Ovary (tissue), 9 donors: Measurements from ENCODE around the gene FAM240B. TPM values are rescaled to one million over a fixed set of nuclear protein-coding genes. Genes with fewer than 3 reads are reported as not detected.

ENCODE experiments used
- DNase-seq, 5 donors: peaks; one replicate each; pipeline ENCODE4 v3.0.0-alpha.2; 2019 to 2020
- H3K27ac ChIP-seq, 2 donors: fragments of 200-600 bp; one replicate each; pipeline versions ENCODE4 v1.5.1 to v1.8.0; 2019 to 2022
- H3K27me3 ChIP-seq: fragments of 200-600 bp; one replicate; pipeline ENCODE4 v1.8.0; 2022
- H3K36me3 ChIP-seq: fragments of 200-600 bp; sonication (generic); one replicate; pipeline ENCODE4 v1.5.1; 2019
- H3K4me1 ChIP-seq: one replicate; pipeline ENCODE4 v1.8.1; 2013; ENCODE audit warnings: mild to moderate bottlenecking, moderate library complexity; ENCODE audit not compliant: insufficient read depth
- H3K4me3 ChIP-seq: fragments of 200-600 bp; sonication (generic); one replicate; pipeline ENCODE4 v1.5.1; 2017
- H3K9me3 ChIP-seq, 2 donors: fragments of 200-600 bp in 1 of 2; sonication (generic) in 1 of 2; one replicate each; pipeline versions ENCODE4 v1.5.1 to v1.8.1; 2013 to 2019; ENCODE audit warnings: mild to moderate bottlenecking in 1 of 2, moderate library complexity in 1 of 2
- CTCF ChIP-seq, 3 donors: fragments of 450-650 bp in 2 of 3; fragments of 200-600 bp in 1 of 3; IDR thresholded peaks; one replicate each; pipeline versions ENCODE4 v1.5.1 to v1.8.0; 2016 to 2022; ENCODE audit warnings: antibody characterized with exemption in 3 of 3, mild to moderate bottlenecking in 1 of 3
- EP300 ChIP-seq: sonication (generic); formaldehyde crosslinking; IDR thresholded peaks from one replicate; pipeline ENCODE4 v1.6.1; 2017; ENCODE audit warnings: antibody characterized with exemption
- POLR2A ChIP-seq: fragments of 450-650 bp; IDR thresholded peaks from one replicate; pipeline ENCODE4 v1.6.1; 2017; ENCODE audit warnings: antibody characterized with exemption, mild to moderate bottlenecking, moderate library complexity
- WGBS, 3 donors: extraction: QIAGEN DNeasy Blood & Tissue Kit in 1 of 3; methylation state at CpG; one replicate each; pipeline versions ENCODE4 v1.1.5 to v1.1.7; 2013 to 2017; 5-methylcytosine and 5-hydroxymethylcytosine counted together
- intact Hi-C, 4 donors: fragments of 100-400 bp; cut with DNase I; formaldehyde crosslinking; loops; one replicate each; pipeline versions ENCODE4 v1.11.0 to v1.15.1; 2022 to 2023
- polyA plus RNA-seq, 2 donors: library from polyadenylated mRNA; stranded (reverse); fragments of 200-250 nt in 1 of 2; fragments of 350-450 nt in 1 of 2; fragmentation: Illumina TruSeq in 1 of 2; extraction: RNeasy Lipid Tissue Mini Kit (QIAGEN cat#74804) in 1 of 2; gene quantifications; one replicate each; pipeline ENCODE4 v1.2.3, GENCODE V29; 2013 to 2014
- total RNA-seq, 7 donors: library from RNA; depleted of rRNA in 2 of 7; stranded (reverse); fragments of >200 nt in 2 of 7; fragmentation: NEBNext Ultra II Directional in 3 of 7; extraction: Animal tissue kit (Norgen Biotek cat#: 25700) in 3 of 7; gene quantifications; one replicate each; pipeline versions ENCODE4 v1.1.0 to v1.2.4, GENCODE V29; 2016 to 2023
- donor health status: DM: no; HTN: no; CAD: no; lungs with moderate emphysema.
- donor health status: DM: no; HTN: no; CAD: no.
- donor health status: Bipolar disorder and iron deficiency.
- donor health status: DM: yes; HTN: yes; CAD: no.
- donor health status: DM: no; HTN: no; CAD: no.
- donor health status: DM: yes; HTN: yes; CAD: no.

Gene FAM240B
- total and polyA plus RNA-seq, 9 donors, result not detected

- Histone ChIP-seq H3K4me1 (peaks cover 4% of the 10 kb centered on the region), H3K36me3 (no peaks in the 10 kb centered on the region), H3K27me3 (no peaks in the 10 kb centered on the region), H3K27ac (no peak overlapping the region), H3K4me3 (no peak overlapping the region), H3K9me3 (no peaks in the 10 kb centered on the region)
- no peak for TF ChIP-seq CTCF (IDR thresholded peaks at IDR 0.05)
- no peak for TF ChIP-seq POLR2A
- no peak for TF ChIP-seq EP300
- WGBS, 3 donors, result 73 to 76% (median 73%) methylated on average over 5 of the region's 5 CpGs
- DNase-seq, result no peak
- intact Hi-C loops, result no loop called here
Observed at GRCh38 chr9:38670542-38671371, 49.2 kb downstream of the FAM240B start.

GRCh38 chr9:38668791-38669466, 51.0 kb downstream of the FAM240B start:
- no peaks in the 10 kb centered on the region for H3K27me3 ChIP-seq
- intact Hi-C loops, result no loop called here
- H3K9me3 ChIP-seq, result no peaks in the 10 kb centered on the region
- WGBS, 3 donors, result 84 to 90% (median 89%) methylated on average over 10 of the region's 10 CpGs
- H3K4me3 ChIP-seq, result no peak overlapping the region
- peaks cover 4% of the 10 kb centered on the region for H3K4me1 ChIP-seq
- no peak overlapping the region for H3K27ac ChIP-seq
- TF ChIP-seq EP300 (no peak), CTCF (IDR thresholded peaks at IDR 0.05) (no peak), POLR2A (no peak)
- no peaks in the 10 kb centered on the region for H3K36me3 ChIP-seq
- no peak for DNase-seq

DNA sequence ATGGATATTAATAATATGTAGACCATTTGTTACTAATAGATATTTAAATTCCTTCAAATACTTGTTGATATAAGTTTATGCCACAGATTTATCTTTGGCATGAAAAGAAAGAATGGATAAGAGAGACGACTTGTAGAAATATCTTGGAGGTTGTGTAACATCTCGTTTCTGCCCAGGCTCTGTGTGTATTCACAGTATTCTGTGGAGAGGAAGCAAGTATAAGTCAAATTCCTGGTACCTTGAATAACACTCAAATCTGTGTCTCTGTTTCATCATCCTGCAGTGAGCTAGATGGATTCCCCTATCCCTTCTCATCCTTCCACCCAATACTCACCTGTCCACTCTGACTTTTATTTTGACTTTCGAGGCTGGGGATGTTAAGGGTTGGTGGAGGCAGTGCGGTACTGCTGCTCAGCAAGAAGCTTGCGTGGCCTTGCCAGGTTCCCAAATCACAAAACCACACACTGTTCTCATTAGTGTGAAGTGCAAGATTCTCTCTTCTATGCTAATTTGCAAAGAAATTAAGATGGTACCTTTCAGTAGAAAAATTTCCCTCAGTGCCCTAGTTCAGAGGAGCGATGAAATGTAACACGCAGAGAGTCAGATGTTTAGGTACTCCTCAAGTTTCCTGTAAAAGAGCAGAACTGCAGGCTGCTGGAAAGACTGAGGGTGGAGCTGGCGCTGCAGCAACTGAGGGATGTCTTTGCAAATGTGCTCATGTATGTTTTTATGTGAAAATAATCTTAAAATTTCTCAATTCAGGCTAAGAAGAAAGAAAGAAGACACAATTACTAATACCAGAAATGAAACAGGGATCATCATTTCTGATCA, 57.0 kb downstream of the FAM240B start:
- 38 to 49% (median 48%) methylated on average over 8 of the region's 8 CpGs for WGBS, 3 donors

More for the DNA sequence above, 57.0 kb downstream of the FAM240B start:
- H3K27ac ChIP-seq, result no peak overlapping the region
- no peaks in the 10 kb centered on the region for H3K9me3 ChIP-seq
- H3K4me1 ChIP-seq, result no peaks in the 10 kb centered on the region
- intact Hi-C loops, result no loop called here
- no peaks in the 10 kb centered on the region for H3K36me3 ChIP-seq
- H3K27me3 ChIP-seq, result no peaks in the 10 kb centered on the region
- no peak for TF ChIP-seq POLR2A
- no peak for TF ChIP-seq EP300
- TF ChIP-seq CTCF (IDR thresholded peaks at IDR 0.05), result no peak
- H3K4me3 ChIP-seq, result no peak overlapping the region
- DNase-seq, result no peak
